Activated CD4-positive, alpha-beta T cell treated with anti-CD3 and anti-CD28 coated beads, Interleukin-2, amount 50 U/mL, for 48 hours (primary cell): ENCODE results near the gene C2CD4B.

Experiments used
- DNase-seq, 2 experiments: peaks; one replicate each; pipeline ENCODE4 v3.0.0-alpha.2; 2020

C2CD4B gene

DNA sequence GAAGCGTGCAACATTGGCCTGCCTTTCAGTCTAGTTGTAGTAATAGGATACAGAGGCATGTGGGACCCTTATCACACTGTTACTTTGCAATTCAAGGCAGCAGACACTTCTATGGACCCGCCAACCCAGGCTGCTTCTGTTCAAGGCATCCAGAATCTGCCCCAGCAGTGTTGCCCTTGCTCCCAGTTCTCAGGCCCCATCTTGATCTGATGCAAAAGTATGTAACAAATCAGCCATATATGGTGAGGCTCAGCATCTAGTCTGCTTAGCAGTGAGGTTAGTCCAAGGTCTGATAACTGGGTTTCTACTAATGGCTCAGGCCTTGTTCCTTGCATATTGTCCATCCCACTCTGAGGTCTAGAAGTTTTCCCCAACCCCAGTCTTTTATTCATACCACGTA lies 17.9 kb downstream of the C2CD4B start:
- DNase-seq: no peak

DNA sequence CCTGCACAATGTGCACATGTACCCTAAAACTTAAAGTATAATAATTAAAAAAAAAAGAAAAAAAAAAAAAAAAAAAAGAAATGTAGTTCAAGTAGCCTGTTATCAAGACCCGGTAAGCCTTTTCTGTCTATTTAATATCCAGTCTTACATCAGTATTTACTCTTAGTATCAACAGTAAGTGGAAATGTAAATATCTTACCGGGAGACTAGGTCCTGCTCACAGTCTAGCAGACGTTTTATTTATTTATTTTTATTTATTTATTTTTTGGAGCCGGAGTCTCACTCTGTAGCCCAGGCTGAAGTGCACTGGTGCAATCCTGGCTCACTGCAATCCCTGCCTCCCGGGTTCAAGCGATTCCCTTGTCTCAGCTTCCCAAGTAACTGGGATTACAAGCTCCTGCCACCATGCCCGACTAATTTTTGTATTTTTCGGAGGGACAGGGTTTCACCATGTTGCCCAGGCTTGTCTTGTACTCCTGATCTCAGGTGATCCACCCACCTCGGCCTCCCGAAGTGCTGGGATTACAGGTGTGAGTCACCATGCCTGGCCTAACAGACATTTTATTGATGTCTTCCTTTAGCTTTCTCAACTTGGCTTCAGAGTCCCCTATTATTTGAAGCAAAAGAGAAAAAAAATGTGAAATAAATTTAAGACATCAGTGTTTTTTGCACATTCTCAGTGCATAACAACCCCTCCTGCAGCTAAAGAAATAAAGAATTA lies 19.9 kb downstream of the C2CD4B start:
- DNase-seq: no peak

DNA sequence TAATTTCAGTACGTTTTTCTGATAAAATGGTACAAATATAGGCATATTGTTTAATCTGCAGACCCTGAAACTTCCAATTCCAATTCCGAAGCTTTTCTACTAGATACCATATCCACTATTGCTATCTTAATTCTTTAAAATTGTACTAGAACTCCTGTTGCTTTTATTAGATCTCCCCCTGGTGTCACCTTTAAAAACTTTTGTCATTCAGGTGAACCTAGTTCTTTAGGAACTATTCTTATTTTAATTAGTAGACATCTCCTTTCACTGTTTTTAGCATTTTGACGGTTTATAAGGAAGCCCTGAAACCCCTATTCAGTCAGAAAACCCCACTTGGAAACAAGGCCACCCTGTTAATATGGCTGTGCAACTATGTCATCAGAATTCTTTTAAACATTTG lies 22.3 kb downstream of the C2CD4B start:
- DNase-seq: no peak

DNA sequence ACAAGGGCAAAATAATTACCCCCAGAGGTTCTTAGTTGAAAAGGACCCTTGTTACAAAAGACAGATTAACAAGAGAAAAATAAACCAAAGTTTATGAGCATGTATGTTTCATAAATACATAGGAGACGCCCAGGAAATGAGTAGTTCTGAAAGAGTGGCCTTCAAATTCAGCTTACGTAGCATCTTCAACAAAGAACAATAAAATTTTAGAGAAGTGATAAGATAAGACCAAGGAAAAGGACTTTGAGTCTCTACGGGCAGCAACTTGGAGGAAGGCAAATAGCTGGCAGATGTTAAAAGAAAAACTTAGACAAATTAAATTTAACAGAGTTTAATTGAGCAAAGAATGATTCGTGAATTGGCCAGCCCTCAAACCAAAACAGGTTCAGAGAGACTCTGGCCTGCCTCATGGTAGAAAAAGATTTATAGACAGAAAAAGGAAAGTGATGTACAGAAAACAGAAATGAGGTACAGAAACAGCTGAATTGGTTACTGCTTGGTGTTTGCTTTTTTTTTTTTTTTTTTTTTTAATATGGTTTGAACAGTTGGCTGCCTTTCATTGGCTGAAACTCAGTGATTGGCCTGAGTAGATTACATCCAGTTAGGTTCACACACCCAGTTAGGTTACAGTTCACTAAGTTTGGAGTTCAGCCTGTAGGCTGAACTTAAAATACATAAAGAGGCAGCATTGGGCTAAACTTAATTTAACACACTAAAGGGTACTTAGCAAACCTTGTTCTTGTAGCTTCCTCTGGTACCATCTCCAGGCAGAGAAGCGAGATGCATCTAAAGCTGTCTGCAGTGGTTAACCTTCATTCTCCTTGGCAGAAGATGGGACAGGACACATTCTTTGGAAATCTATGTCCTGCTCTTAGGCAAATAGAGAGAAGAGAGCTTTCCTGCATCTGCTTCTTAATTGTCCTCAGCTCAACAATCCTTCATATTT lies 23.2 kb downstream of the C2CD4B start:
- DNase-seq: no peak

DNA sequence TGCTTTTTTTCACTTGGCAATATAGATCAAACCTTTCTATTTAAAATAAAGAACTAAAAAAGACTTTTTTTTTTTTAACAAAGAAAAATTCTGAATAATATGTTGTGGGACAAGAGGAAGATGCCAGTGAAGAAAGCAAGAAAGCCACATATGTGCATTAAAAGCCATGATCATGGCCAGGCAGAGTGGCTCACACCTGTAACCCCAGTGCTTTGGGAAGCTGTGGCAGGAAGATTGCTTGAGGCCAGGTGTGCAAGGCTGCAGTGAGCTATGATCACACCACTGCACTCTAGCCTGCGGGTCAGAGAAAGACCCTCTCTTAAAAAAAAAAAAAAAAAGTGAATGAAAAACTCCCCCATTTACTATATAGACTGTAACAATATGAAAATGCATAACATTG lies 23.9 kb downstream of the C2CD4B start:
- no peak for DNase-seq

DNA sequence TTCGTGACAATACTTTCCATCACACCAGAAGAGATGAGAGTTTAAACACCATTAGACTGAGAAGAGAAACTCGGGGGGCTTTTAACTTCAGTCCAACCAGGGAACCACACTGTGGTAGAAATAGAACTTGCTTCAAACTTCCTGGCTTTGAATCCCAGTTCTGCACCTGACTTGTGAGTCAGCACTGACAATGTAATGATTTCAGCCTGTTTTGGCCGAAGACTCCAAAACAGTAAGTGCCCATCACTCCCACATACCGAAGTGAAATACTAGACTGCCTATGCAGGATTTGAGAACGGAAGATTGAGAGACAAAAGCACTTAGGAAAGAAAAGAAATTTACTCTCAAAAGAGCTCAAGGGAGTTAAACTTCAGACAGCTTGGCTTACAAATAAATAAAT lies 27.0 kb downstream of the C2CD4B start:
- DNase-seq: no peak

DNA sequence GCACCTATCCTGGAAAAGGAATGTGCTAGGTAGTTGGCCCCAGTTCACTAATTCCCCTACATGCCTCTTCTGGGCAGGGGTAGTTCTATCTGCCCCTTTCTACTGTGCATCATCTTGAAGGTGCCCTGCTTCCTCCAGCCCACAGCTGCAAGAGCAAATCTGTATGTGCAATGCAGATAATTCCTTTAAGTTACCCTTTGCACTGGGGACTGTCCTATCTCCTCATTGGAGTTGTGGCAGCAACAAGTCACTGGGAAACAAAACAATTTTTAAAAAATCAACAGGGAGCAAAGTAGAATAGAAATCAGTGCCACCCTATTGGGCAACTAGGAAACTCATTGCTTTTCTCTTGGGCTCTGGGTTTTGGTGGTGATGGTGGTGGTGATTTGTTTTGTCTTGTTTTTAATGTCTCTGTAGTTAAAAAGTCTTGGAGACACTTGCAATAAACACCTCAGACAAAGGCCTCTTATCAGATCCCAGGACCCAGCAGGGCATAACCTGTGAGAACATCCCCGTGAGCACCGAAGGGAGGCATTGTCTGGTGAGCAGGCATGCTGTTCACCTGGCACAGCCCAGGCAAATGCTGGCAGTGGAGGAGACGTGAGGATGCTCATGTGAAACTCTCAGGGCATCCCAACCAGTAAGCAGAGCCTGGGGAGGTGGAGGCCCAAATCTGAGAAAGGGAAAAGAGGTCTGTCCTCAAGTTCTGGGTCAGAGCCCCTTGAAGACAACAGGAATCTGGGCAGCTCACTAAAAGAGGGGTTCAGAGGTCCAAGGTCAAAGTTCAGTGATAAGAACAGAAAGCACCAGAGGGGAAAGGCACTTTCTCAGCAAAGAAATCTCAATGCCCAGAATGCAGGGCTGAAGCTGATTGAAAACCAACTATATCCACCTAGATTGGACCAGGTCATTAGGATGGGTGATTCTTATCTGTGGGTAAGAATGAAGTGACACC lies 27.9 kb downstream of the C2CD4B start:
- no peak for DNase-seq

DNA sequence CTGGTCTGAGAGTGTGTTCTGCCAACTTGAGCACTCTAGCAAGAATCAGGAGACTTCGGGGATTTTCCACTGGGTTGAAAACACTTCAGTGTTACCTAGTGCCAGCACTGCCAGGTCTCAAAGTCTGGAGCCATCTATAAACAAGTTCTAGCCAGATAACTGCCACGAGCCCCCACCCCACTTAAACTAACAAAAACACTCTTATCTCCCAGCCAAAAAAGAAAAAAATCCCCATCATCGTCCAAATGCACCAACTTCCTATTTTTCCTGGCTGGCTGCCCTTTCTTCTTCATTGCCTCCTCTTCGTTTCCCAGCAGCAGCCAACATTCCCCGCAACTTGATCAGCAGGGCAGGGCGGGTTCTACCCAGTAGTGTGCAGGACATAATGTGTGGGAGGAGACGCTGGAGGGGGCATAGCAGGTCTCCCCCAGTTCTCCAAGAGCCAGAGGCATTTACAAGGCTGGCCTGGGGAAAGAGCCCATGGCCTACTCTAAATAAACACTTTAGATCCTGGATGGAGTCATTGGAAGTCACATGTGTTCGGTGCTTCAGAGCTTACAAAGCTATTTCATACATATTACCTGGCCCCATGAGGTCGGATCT lies 29.5 kb downstream of the C2CD4B start:
- DNase-seq: no peak

DNA sequence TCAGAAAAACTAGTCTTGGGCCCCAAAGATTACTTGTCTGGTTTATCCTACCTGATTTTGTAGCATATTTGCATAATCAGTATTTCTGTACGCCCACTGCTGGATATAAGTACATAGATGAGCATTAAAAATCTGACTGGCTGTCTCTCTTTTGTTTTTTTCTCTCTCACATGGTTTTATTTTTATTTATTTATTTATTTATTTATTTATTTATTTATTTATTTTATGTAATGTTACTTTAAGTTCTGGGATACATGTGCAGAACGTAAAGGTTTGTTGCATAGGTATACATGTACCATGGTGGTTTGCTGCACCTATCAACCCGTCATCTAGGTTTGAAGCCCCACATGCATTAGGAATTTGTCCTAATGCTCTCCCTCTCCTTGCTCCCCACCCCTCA lies 31.9 kb downstream of the C2CD4B start:
- DNase-seq: no peak

DNA sequence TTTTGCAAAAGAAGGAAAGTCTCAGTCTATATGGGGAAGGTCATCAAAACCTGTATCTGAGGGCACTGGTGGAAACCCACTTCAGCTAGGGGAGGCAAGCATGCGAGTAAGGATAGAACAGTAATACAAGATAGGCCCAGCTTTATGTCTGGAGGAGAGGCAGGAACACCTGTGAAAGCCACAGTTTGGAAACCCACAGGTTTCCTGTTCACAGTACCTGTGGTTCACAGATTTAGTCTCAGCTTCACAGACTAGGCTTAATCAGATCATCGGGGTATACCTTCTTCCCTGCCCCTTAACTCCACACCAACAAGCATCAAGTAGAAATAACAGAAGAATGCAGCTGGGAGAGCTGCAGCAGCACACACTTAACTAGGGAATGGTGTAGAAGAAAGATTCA lies 36.2 kb downstream of the C2CD4B start:
- DNase-seq: no peak

DNA sequence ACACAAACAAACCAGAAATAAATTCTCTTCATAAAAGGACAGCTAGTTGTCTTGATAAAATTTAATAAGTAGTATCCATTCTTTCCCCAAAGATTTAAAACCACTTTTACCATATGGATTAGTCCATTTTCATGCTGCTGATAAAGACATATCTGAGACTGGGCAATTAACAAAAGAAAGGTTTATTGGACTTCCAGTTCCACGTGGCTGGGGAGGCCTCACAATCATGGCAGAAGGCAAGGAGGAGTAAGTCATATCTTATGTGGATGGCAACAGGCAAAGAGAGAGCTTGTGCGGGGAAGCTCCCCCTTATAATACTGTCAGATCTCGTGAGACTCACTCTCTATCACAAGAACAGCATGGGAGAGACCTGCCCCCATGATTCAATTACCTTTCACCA lies 38.7 kb downstream of the C2CD4B start:
- no peak for DNase-seq

DNA sequence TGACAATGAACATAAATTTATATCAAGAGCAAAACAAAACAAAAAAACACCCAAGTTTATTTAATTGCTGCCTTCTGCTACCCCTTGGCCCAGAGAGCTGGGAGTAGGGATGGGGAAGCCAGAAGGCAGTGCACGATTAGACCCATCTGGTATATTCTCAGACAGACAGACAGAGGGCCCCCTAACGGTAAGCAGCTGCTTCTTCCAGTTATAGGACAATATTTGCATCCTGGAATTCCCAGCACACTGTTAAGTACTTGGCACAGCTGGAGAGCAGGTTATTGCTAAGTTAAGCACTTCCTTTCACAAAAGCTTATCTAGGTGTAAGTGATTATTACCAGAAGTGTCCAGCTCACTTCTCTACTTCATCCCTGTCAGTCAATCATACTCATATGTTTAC lies 39.3 kb downstream of the C2CD4B start:
- no peak for DNase-seq

DNA sequence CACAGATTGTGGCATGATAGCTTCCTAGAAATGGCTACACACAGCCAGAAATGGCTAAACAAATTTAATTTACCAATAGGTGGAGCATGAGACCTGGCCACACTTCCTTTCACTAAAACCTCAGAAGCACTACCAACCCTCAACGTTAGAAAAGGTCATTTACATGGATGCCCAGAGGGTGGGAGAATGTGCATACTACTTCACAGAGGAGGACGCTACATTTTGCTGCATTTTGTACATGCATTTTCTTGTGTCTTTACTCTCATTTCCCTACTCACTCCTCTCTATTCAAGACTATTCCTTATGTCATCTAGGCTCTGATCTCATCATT lies 40.1 kb downstream of the C2CD4B start:
- no peak for DNase-seq

DNA sequence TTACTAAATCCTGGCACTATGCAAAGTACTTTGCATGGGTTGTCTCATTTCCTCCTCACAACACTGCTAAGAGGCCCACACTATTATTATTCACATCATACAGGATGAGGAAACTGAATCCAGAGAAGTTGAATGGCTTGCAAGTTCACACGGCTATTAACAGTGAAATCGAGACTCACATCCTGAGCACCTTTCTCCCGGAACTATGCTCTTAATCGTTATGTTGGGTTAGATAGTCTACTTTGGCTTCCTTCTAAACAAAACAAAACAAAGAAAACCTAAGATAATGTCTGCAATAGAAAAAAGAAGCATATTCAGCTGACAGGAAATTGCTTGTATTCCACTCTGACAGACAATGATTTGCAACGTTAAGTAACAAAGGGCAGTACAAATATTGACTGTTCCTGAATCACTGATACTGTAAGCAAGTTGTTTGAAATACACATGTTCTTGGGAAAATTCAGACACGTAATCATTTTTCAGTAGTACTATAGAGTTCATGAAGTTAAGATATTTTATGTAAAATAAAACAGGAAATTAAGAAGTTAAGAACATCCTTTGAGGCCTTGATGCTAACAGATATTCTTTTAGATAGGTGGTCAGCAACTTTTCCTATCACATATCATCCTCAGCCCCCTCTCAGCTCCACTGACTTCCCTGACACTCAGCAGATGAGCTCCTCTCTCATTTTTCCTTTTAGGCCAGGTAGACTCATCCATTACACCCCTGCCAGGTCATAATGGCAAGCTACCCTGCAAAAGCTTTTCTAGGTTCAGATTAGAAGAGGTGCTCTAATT lies 40.7 kb downstream of the C2CD4B start:
- DNase-seq: no peak

DNA sequence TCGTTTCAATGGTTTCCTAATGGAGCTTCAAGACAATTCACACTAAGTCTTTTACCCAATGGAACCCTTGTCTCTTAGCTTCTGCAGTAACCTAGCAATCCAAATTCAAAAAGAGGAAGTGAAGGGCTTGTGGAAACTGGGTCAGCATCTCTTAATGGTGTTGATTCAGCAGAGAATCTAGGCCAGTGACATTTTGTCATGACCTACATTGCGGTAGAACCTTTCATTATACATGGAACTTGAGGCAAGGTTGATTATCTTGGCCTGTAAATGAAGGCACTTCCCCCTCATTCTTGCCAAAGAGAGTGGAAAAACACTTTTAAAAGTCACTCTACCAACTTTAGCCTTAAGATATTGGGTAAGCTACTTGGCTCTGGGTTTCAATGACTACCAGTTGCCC lies 42.8 kb downstream of the C2CD4B start:
- DNase-seq: no peak

DNA sequence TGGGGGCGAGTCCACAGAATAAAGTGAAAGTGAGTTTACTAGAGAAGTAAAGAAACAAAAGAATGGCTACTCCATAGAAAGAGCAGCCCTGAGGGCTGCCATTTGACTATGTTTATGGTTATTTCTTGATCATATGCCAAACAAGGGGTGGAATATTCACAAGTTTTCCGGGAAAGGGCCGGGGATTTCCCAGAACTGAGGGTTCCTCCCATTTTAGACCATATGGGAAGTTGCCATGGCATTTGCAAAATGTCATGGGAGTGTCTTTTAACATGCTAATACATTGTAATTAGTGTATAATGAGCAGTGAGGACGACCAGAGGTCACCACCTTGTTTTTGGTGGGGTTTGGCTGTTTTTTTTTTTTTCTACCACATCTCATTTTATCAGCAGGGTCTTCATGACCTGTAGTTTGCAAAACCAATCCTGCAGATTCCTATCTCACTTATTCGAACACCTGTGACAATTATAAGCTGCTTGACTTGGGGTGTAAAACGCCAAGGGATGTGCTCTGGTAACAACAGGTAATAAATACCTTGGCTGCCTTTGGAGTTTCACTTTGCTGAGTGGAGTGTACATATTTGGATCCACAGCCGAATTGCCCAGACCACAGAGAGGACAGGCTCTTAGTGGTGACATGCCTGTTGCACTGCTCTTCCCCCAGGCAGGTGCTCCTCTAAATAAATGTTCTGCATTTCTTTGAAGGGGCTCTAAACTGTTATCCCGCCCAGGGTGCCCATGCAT lies 43.6 kb downstream of the C2CD4B start:
- no peak for DNase-seq

DNA sequence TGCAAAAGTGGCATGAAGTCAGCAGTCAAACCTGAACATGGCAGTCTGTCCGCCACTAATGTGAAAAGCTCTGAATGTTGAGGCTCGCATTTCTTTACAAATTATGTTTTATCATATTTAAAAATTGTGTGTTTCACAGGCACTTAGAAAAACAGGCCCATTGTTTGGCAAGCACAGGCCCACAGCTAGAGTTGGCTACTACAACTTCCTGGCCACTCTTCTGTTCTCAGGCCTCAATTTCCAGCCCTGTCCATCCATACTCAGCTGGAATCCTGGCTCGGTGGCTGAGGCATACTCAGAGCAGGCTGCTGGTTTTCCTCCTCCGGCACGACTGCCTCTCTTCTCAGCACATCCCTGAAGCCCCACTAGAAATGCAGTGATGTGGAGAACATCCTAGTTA lies 44.3 kb downstream of the C2CD4B start:
- no peak for DNase-seq

DNA sequence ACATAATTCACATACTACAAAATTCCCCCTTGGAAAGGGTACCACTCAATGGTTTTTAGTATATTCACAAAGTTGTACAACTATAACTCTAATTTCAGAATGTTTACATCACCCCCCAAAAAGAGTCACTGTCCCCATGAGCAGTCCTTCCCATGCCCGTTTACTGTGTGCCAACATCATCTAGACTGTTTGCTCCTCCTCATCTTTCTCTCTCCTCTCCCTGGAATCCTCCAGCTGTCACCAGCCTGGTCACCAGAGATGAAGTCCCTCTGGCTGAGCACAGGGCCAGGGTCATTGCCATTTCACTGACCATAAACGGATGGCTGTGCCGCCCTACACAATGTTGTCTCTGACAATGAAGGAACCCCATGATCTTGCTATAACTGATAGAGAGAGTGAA lies 45.2 kb downstream of the C2CD4B start:
- DNase-seq: no peak

DNA sequence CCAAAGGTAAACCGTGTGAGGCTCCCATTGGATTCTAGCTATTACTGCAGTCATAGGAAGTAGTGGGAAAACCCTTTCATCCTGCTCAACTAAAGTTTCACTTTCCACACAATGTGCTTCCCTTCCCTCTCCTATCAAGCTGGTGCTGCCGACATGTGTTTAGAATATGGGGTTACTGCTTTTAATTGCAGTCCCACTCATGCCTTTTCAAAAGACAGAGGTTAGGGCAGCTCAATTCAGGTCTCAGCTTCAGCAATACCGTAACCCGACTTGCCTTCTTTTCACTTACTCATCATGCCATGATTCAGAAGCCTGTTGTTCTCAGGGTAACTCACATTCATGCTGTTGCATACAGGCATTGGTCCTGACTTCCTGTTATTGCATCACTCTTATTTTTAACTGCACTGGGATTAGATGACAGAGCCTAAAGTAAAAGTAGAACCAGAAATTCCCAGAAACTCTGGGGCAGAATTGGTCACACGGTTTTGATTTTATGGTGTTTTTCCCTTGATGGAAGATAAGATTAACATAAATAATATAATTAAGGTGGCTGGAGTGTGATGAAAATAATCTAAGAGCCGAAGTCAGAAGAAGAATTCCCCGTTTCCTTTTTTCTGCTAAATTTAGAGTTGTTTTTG lies 45.7 kb downstream of the C2CD4B start:
- DNase-seq: no peak

DNA sequence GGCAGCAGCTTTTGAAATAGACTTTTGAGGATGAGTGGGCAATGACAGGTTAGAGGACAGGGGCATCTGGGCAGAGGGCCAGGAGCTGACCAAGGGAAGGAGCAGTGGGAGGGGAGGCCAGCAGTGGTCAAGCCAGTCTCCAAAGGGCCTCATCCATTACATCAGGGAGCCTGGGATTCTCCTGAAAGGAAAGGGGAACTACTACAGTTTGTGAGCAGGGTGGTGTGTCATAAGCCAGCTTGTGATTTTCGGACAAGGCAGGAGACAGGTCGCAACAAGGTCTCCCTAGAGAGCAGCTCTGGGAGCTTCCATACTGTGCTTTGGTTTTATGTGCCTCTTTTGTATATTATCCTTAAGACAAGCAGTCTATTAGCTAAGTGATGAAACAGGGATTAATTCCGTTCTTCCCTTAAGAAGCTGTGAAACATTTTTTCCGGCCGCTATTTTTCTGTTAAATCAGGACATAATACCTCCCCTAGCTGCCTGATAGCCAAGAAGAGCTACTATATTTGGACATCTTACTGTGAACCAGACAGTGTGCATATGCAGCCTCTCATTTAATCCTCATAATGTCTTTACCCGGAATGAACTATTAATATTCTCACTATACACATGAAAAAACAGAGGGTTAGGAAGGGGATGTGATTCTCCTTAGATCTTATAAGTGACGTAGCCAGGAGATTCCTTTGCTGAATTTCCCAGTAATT lies 46.4 kb downstream of the C2CD4B start:
- DNase-seq: no peak
